ENCODE data around the gene PRKG2.

PRKG2 gene

DNA sequence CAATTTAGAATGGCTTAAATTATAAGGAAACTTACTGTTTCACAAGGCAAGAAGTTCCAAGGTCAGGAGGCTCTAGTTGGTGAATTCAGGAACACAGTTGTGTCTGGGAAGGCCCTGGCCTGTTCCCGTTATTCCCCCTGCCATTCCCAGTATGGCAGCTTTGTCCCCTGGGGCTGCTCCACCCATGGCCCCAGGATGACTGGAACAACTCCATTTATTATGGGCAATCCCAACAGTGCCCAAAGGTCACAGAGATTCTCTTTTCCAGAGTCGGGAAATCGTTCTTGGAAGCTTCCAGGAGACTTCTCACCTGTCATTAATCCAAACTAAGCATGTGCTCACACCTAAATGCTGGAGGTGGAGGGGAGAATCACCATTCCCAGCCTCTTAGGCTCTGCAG lies 2.8 kb upstream of the PRKG2 start:
- DNase-seq = no peak

- DNase-seq = no peak
Observed at GRCh38 chr4:81215931-81216330, 909 bp upstream of the PRKG2 start.

- peak; percentile 51 for DNase-seq
Observed at GRCh38 chr4:81214144-81214880, 710 bp downstream of the PRKG2 start.

GRCh38 chr4:81213671-81214070 lies 1.4 kb downstream of the PRKG2 start:
- DNase-seq = no peak

GRCh38 chr4:81211956-81212355 lies 3.1 kb downstream of the PRKG2 start:
- no peak for DNase-seq

- DNase-seq = no peak
Observed at GRCh38 chr4:81207828-81208227, 7.2 kb downstream of the PRKG2 start.

- no peak for DNase-seq
Observed at GRCh38 chr4:81205302-81205701, 9.7 kb downstream of the PRKG2 start.

GRCh38 chr4:81204571-81204970 lies 10.5 kb downstream of the PRKG2 start:
- DNase-seq = no peak

DNA sequence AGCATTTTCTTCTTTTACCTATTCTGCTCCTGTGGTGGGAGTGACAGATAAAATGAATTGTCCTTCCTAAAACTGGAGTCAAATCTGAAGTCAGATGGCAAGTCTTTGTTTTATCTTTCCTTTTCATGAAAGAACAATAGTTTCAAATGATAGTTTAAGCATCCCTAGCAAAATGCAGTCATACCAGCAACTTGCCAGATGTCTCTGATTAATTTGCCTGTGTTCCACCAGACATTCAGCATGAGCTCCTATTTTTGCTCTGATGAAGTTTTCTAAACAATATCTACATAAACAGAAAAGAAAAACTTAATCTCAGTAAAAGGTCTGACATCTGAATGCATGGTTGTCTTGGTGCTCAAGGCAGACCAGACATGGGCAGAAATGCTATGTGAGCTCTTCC lies 15.2 kb downstream of the PRKG2 start:
- no peak for DNase-seq

GRCh38 chr4:81198609-81199008 lies 16.4 kb downstream of the PRKG2 start:
- DNase-seq = no peak

DNA sequence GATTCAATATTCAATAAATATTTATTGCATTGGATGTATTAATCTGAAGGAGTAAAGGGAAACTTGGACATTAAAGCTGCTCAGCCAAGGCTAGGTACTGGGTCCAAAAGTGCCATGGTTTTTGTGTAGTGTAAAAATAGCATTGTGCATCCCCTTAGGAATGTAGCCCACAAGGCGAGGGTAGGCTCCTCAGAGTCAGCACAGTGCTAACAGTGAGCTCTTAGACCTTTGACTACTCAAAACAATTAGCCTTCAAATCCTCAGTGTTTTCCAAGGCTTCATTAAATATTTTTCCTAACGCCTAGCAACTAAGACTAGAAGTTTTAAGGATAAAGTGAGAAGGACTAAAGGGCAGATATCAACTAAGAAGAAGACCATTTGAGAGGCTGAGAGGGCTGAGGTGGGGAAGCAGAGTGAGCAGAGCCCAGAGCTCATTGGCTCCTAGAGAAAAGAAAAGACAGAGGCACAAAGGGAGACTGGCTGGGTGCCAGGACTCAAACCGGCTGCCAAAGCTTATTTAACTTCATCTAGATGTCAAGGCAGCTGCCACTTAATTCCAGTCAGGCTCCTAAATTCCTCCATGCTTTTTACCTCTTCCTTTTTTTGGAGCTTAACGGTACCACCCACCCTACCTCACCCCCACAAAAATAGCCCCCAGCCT lies 17.0 kb downstream of the PRKG2 start:
- no peak for DNase-seq

DNA sequence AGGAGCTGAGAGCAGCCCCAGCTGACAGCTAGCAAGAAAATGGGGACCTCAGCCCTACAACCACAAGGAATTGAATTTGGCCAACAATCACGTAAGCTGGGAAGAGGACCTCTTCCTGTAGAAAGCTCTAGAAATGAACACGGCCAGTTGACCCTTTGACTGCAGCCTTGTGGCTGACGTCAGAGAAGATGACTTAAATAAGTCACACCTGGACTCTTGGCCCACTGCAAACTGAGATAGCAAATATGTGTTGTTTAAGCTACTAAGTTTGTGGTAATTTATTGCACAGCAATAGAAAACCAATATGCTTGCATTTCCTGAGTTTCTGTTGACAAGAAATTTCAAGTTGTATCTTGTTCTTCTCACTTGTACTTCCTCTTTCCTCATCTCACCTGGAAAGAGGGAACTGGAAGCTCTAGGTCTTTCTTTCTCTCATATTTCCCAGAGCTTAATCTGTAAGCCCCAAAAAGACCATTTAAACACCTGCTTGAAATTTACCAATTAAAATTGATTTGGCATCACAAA lies 18.8 kb downstream of the PRKG2 start:
- no peak for DNase-seq

DNA sequence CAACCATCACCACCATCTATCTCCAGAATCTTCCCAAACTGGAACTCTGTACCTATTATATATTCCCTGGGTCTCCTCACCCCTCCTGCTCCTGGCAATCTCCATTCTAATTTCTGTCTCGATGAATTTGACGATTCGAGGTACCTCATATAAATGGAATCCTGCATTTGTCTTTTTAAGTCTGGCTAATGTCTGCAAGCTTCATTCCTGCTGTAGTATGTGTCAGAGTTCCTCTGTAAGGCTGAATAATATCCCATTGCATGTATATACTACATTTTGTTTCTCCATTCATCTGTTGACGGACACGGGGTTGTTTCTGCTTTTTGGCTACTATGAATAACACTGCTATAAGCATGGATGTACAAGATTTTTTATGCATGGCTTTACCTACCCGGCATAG lies 19.5 kb downstream of the PRKG2 start:
- DNase-seq = no peak

GRCh38 chr4:81194286-81194685 lies 20.7 kb downstream of the PRKG2 start:
- no peak for DNase-seq

DNA sequence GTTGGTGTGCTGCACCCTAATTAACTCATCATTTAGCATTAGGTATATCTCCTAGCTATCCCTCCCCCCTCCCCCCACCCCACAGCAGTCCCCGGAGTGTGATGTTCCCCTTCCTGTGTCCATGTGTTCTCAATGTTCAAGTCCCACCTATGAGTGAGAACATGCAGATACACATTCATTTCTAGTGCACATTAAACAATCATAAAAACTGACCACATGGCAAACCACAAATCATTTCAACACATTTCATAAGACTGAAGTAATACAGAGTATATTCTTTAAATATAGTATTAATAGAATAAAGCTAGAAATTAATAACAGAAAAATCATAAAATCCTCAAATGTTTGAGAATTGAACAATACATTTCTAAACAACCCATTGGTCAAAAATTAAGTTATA lies 34.1 kb downstream of the PRKG2 start:
- no peak for DNase-seq

GRCh38 chr4:81179326-81179725 lies 35.7 kb downstream of the PRKG2 start:
- no peak for DNase-seq

DNA sequence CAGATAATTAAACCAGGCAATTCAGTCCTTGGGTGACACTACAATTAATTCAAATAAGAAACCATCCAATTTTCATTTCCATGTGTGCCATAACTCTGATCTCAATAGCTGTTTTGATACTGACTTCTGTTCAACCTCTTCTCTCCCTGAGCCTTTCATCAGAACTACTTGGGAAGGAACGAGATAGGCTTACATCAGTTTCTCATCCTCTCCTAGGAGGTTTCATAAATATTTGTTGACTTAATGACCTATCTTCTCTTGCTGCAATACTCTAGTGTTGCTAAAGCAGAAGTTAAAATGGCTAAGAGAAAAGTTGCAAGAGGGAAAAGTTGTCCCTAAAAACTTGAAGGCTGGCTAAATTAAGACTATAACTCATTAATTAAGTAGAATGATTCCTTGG lies 41.8 kb downstream of the PRKG2 start:
- DNase-seq = no peak

DNA sequence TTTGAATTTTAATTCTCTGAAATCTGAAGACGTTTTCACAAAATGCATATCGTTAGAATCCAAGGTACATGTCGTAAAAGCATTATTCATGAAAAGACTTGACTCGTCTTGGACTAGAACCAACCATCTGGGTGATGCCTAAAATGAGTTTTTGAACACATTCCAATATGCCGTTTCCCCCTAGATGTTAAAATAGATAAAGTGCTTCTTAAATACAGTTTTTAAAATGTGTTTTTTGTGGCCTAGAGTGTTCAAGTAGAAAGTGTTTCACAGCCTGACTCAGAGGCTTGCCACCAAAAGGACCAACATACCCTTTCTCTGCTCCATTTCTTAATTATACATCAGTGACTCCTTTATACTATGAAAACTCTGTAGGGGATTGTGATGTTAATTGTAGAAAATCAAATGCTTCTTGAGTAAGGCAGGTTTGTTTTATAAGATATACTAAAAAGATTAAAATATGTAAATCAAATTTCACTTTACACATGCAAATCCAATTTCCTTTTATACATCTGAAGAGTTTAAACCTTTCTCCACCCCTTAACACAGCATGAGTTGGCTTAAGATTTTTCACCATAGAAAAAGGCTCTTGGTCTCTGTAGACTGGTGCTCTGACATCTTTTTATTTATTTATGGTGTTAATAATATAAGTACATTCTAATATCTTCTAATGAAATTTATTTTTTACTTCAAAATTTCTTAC lies 48.4 kb downstream of the PRKG2 start:
- no peak for DNase-seq

DNA sequence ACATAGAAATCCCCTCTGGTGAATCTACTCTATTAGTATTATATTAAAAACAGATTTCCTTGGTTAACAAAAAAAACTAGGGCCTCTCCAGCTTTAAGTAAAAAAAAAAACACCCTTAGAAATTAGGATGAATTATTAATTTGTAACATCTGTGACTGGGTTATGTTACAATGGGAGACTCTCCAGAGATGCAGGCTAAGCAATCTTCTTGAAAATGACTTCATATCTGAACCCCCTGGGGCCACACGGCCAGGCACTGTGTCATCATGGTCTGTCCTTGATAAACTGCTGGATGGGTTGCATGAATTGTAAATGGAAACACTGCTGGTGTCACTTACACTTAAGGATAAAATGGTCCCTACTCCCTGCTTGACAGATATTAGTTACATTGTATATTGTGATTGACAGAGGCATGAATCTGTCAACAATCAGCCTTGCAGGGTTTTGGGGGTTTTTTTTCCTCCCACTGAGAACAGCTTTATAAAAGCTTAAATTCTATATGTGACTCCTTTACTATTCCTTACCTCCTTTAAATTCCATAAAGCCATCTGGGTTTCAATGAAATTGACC lies 49.1 kb downstream of the PRKG2 start:
- peak; percentile 36 for DNase-seq

DNA sequence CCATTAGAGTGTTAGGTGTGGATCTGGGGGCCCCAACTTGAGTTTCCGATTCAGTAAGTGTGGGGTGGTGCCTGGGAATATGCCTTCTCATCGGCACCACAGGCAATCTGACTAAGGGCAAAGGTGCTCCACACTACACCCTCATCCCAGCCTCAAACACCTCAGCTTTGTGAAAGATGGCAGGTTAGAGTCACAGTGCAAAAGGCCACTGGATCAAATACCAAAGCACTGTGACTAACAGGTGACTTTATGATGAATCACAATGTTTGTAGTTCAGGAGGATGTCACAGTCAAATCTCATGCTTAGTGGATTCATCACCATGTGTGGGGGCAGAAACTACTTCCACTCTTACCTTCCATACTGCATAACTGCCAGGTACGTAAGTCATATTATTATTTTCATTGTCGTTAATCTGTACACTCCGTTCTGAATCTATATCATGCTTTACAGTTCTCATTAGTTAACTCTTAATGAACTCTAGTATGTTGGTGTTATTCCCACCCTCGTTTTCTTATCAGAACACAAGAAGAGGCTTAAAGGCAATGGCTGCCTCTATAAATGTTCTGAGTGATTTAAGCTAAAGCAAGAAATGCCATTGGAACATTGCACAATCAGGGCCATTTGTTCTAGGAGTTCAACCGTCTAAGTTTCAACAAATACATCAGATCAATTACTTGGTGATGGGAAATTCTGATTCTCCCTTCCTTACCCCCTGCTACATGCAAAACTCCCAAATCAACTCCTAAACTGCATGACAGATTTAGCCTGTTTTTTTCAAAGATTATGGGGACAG lies 50.2 kb downstream of the PRKG2 start:
- DNase-seq = no peak

DNA sequence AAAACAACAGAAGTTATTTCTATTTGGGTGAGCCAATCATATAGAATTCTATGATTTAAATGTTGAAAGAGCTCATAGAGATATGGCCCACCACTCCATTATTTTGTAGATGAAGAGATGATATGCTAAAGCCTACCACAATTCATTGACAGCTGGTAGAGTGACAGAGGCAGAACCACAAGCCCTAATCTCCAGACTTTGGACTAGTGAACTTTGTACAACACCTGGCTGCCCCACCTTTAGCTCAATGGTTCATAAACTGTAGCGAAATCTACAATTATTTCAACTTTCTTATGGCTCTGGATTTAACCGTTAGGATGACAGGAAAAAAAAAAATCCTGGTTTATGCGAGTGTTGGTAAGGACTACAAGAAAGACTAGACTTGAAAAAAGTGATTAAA lies 50.9 kb downstream of the PRKG2 start:
- DNase-seq = no peak

DNA sequence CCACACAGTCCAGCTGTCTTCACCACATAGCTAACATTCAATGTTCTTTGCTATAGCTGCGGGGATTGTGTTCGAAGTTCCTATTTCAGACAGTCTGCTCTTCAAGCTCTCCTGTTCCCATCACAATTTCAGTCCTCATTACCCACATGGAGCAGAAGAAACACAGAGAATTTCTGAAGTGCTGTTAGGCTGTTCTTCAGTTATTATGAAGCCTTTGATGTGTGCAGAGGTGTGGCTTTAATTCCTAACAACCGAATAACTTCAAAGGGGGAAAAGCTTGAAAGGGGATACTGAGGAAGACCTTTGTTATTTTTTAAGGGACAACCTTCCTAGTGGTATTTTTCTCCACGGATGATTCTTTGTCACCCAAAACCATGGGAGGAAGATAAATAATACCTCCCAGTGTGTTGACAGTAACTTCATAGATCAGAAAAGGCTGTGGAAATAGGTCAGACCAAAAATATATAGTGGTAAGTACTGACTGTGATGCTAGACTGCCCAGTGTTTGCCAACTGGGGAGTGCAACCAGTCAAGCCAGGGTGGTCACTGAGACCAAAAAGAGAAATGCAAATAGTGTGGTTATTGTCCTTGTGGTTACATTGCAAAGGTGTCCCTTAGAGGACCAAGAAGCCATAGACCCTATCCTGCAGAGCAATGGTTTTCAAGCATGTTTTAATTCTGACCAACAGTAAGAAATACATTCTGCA lies 52.1 kb downstream of the PRKG2 start:
- no peak for DNase-seq

Measured in left hindlimb (tissue), 1 donor.